Lower lobe of right lung (tissue), 2 donors: ENCODE measurements around the gene ENOSF1. TPM values are rescaled to one million over a fixed set of nuclear protein-coding genes. Genes with fewer than 3 reads are reported as not detected.

Source experiments
- ATAC-seq, 2 donors: fragments of 200-7000 bp; cut with Tn5 transposase; one replicate each; pipeline ENCODE4 v1.9.1; 2020 to 2022; ENCODE audit warnings: mild to moderate bottlenecking in 2 of 2, moderate library complexity in 2 of 2
- DNase-seq: peaks from one replicate; pipeline ENCODE4 v3.0.0-alpha.2; 2020
- H3K27ac ChIP-seq: fragments of 200-600 bp; one replicate; pipeline ENCODE4 v1.8.0; 2022
- H3K27me3 ChIP-seq: fragments of 200-600 bp; one replicate; pipeline ENCODE4 v1.8.0; 2022; ENCODE audit warnings: low read depth
- H3K36me3 ChIP-seq: fragments of 200-600 bp; one replicate; pipeline ENCODE4 v1.8.0; 2022; ENCODE audit warnings: mild to moderate bottlenecking
- H3K4me1 ChIP-seq: fragments of 200-600 bp; one replicate; pipeline ENCODE4 v1.8.0; 2022
- H3K4me3 ChIP-seq: fragments of 200-600 bp; one replicate; pipeline ENCODE4 v1.8.0; 2022; ENCODE audit warnings: mild to moderate bottlenecking
- H3K9me3 ChIP-seq: fragments of 200-600 bp; one replicate; pipeline ENCODE4 v1.8.0; 2022
- CTCF ChIP-seq: fragments of 200-600 bp; IDR thresholded peaks from one replicate; pipeline ENCODE4 v1.8.0; 2022; ENCODE audit warnings: antibody characterized with exemption, mild to moderate bottlenecking
- intact Hi-C: fragments of 100-400 bp; cut with DNase I; formaldehyde crosslinking; loops from one replicate; pipeline ENCODE4 v1.11.0; 2022
- total RNA-seq: library from RNA; stranded (reverse); fragmentation: NEBNext Ultra II Directional; extraction: Animal tissue kit (Norgen Biotek cat#: 25700); gene quantifications from one replicate; pipeline ENCODE4 v1.2.1, GENCODE V29; 2021
- donor health status: DM: no; HTN: yes; CAD: no; lungs with severe emphysema.

ENOSF1 gene
- total RNA-seq, 1 donor from 2014 or later, result 82.2 TPM

GRCh38 chr18:673769-674168 is 38.7 kb downstream of the ENOSF1 start:
- ATAC-seq, result no peak
- Histone ChIP-seq H3K36me3 (peaks cover 79% of the 10 kb centered on the region), H3K27me3 (no peaks in the 10 kb centered on the region), H3K4me1 (no peaks in the 10 kb centered on the region), H3K4me3 (no peak overlapping the region), H3K9me3 (no peaks in the 10 kb centered on the region), H3K27ac (no peak overlapping the region)
- intact Hi-C loops, result no loop called here
- TF ChIP-seq CTCF, result no peak
- no peak for DNase-seq

DNA sequence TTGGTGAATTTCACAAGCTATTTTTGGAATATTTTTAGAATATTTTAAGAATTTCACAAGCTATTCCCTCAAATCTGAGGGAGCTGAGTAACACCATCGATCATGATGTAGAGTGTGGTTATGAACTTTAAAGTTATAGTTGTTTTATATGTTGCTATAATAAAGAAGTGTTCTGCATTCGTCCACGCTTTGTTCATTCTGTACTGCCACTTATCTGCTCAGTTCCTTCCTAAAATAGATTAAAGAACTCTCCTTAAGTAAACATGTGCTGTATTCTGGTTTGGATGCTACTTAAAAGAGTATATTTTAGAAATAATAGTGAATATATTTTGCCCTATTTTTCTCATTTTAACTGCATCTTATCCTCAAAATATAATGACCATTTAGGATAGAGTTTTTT is 39.1 kb downstream of the ENOSF1 start:
- no peaks in the 10 kb centered on the region for H3K27me3 ChIP-seq
- no peak for DNase-seq
- no peak for TF ChIP-seq CTCF
- intact Hi-C loops, result no loop called here
- H3K4me1 ChIP-seq, result no peaks in the 10 kb centered on the region
- H3K4me3 ChIP-seq, result no peak overlapping the region
- H3K36me3 ChIP-seq, result peaks cover 75% of the 10 kb centered on the region
- no peak for ATAC-seq
- no peaks in the 10 kb centered on the region for H3K9me3 ChIP-seq
- no peak overlapping the region for H3K27ac ChIP-seq

DNA sequence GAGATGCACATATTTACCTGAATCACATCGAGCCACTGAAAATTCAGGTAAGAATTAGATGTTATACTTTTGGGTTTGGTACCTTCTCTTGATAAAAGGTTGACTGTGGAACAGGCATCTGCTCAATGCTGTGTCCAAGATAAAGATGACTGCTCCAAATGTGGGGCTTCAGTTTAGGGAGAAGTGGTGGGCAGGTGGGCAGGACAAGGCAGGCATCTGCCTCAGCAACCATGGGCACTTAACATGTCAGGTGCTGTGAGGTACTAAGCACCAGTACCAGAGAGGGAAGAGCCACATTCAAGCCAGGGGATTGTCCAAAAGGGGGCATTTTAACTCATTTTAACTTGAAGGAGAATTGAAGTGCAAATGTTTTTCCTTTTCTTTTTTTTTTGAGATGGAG is 41.0 kb downstream of the ENOSF1 start:
- no peak for DNase-seq
- peaks cover 58% of the 10 kb centered on the region for H3K36me3 ChIP-seq
- no peaks in the 10 kb centered on the region for H3K4me1 ChIP-seq
- intact Hi-C loops, result no loop called here
- no peak for TF ChIP-seq CTCF
- no peaks in the 10 kb centered on the region for H3K27me3 ChIP-seq
- no peak overlapping the region for H3K4me3 ChIP-seq
- H3K9me3 ChIP-seq, result no peaks in the 10 kb centered on the region
- H3K27ac ChIP-seq, result no peak overlapping the region
- no peak for ATAC-seq

DNA sequence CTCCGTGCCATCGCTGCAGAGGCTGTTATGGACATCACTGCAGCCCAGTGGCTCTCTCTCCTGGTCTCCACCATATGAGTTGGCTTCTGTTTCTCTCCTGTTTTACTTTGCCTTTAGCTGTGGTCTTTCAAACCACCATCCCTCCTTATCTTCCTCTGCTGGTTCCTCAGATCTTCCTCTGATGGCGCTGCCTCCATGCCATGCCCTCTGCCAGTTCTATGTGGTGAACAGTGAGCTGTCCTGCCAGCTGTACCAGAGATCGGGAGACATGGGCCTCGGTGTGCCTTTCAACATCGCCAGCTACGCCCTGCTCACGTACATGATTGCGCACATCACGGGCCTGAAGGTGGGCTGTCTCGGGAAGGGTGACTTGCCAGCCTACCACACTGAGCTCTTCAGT is 41.9 kb downstream of the ENOSF1 start:
- H3K27ac ChIP-seq, result no peak overlapping the region
- H3K4me1 ChIP-seq, result no peaks in the 10 kb centered on the region
- DNase-seq (no peak), ATAC-seq (no peak)
- intact Hi-C loops, result no loop called here
- no peak for TF ChIP-seq CTCF
- no peaks in the 10 kb centered on the region for H3K27me3 ChIP-seq
- H3K36me3 ChIP-seq, result peaks cover 49% of the 10 kb centered on the region
- no peak overlapping the region for H3K4me3 ChIP-seq
- H3K9me3 ChIP-seq, result no peaks in the 10 kb centered on the region

GRCh38 chr18:669077-669476 is 43.4 kb downstream of the ENOSF1 start:
- Histone ChIP-seq H3K27ac (no peak overlapping the region), H3K4me3 (no peak overlapping the region), H3K27me3 (no peaks in the 10 kb centered on the region), H3K9me3 (no peaks in the 10 kb centered on the region), H3K4me1 (no peaks in the 10 kb centered on the region), H3K36me3 (peaks cover 38% of the 10 kb centered on the region)
- intact Hi-C loops, result no loop called here
- DNase-seq (no peak), ATAC-seq (no peak)
- TF ChIP-seq CTCF, result no peak

- Histone ChIP-seq H3K27ac (no peak overlapping the region), H3K27me3 (no peaks in the 10 kb centered on the region), H3K4me1 (no peaks in the 10 kb centered on the region), H3K4me3 (no peak overlapping the region), H3K36me3 (peaks cover 31% of the 10 kb centered on the region), H3K9me3 (no peaks in the 10 kb centered on the region)
- TF ChIP-seq CTCF, result no peak
- intact Hi-C loops, result no loop called here
- no peak for ATAC-seq
- DNase-seq, result no peak
These were observed 44.2 kb downstream of the ENOSF1 start for GRCh38 chr18:668260-668659.
